HepG2 (cell line): ENCODE measurements around the gene NFIL3. TPM values are rescaled to one million over a fixed set of nuclear protein-coding genes. Genes with fewer than 3 reads are reported as not detected.

Experiments used
- ARID5B ChIP-seq: IDR thresholded peaks from 2 replicates; pipeline ENCODE4 v1.4.0; 2020; ENCODE audit warnings: mild to moderate bottlenecking, missing genetic modification reagents
- ATRX ChIP-seq: sonication (generic); formaldehyde crosslinking; IDR thresholded peaks from 2 replicates; pipeline ENCODE4 v1.4.0; 2020; ENCODE audit warnings: missing genetic modification reagents, borderline replicate concordance
- DNMT3B ChIP-seq: conservative IDR thresholded peaks from 2 replicates; pipeline ENCODE4 v1.6.1; 2016; ENCODE audit warnings: missing biosample characterization, control low read depth
- HES4 ChIP-seq: sonication (generic); formaldehyde crosslinking; IDR thresholded peaks from 2 replicates; pipeline ENCODE4 v1.9.0; 2021; ENCODE audit warnings: mild to moderate bottlenecking, missing genetic modification reagents, borderline replicate concordance
- NFATC3 ChIP-seq: sonication (generic); formaldehyde crosslinking; IDR thresholded peaks from 2 replicates; pipeline ENCODE4 v1.5.1; 2020; ENCODE audit warnings: mild to moderate bottlenecking, missing genetic modification reagents
- POLR2AphosphoS2 ChIP-seq: IDR thresholded peaks from 2 replicates; pipeline ENCODE4 v1.6.1; 2011; ENCODE audit warnings: low read depth, low read length, improper control_type of control experiment
- WIZ ChIP-seq: sonication (generic); formaldehyde crosslinking; IDR thresholded peaks from 2 replicates; pipeline ENCODE4 v1.5.1; 2020; ENCODE audit warnings: mild to moderate bottlenecking, missing genetic modification reagents
- ZNF441 ChIP-seq: sonication (generic); formaldehyde crosslinking; IDR thresholded peaks from 2 replicates; pipeline ENCODE4 v1.7.0; 2021; ENCODE audit warnings: missing genetic modification reagents, borderline replicate concordance
- ZNF776 ChIP-seq: sonication (generic); formaldehyde crosslinking; IDR thresholded peaks from 2 replicates; pipeline ENCODE4 v1.4.0; 2020; ENCODE audit warnings: mild to moderate bottlenecking, missing genetic modification reagents
- polyA plus RNA-seq, 8 experiments: library from polyadenylated mRNA; depleted of rRNA in 3 of 8; stranded (reverse) in 7 of 8; unstranded in 1 of 8; fragments of >200 nt; fragmentation: Illumina TruSeq in 4 of 8; extraction: Trizol in 4 of 8; gene quantifications; 2 replicates each; pipeline versions ENCODE4 v1.2.1 to v1.2.3, GENCODE V29; 2011 to 2016; ENCODE audit warnings: low read depth in 4 of 8, missing spikeins in 1 of 8, mixed read lengths in 1 of 8; ENCODE audit not compliant: insufficient read depth in 1 of 8
- total RNA-seq, 5 experiments: library from RNA; depleted of rRNA; stranded (reverse); fragments of >200 nt; fragmentation: Illumina TruSeq; extraction: Trizol; gene quantifications; 2 replicates each; pipeline ENCODE4 v1.2.3, GENCODE V29; 2016; ENCODE audit warnings: low read depth in 1 of 5
- TF ChIP-seq, protein P1 (sequence below): sonication (generic); formaldehyde crosslinking; IDR thresholded peaks from 2 replicates; pipeline ENCODE4 v1.4.0; 2020; ENCODE audit warnings: missing genetic modification reagents, mild to moderate bottlenecking, borderline replicate concordance
- TF ChIP-seq, protein P2 (sequence below): sonication (generic); formaldehyde crosslinking; conservative IDR thresholded peaks from 2 replicates; pipeline ENCODE4 v1.8.0; 2022; ENCODE audit warnings: low read depth, missing genetic modification reagents
- TF ChIP-seq, protein P3 (sequence below), 2 experiments: IDR thresholded peaks; 2 replicates each; pipeline ENCODE4 v1.6.1; 2011 to 2012; ENCODE audit warnings: low read length in 2 of 2, borderline replicate concordance in 1 of 2, low read depth in 1 of 2, mild to moderate bottlenecking in 1 of 2, moderate library complexity in 1 of 2

NFIL3 gene
- total and polyA plus RNA-seq, 2 of the 13 experiments (the other 11 are each of a cell fraction or from before 2014, with no cell fraction given) = 46.6 to 54.2 TPM

DNA sequence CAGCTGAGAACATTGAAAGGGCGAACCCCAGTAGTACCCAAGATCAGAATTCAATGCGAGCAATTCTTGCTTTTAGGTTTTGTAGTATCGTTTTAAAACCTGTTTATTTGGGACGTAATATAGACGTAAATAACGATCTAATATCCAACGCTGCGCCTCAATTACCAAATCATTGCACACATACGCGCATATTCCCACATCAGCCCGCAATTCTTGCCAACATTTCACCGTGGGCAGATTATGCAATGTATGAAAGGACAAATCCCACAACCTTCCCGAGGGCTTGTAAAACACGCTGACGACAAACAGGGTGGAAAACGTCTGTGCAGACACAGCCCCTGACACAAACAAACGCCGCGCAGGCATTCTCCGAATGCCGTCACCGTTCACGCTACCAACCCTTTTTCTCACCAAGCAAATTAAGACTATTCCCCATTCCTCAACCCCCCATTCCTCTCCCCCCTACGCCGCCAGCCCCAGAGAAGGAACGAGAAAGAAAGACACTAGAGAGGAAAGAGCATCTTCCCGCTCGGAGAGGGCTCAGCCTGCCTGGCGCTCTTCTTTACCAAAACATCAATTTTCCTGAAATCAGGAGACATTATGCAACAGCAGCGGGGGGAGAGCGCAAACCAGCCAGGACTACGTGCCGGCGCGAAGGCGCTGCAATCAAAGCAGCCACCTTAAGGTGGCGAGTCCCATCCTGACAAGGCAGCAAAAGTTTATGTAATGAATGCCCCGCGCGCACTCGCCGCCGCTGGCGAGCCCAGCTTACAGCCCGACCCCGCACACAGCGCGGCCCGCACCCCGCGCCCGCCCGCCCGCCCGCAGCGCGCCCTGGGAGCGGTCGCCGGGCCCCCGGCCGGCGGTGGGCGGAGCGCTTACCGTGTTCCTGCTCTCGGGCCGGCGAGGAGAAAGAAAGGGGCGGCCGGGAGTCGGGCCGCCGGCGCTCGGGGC lies 597 bp downstream of the NFIL3 start (continued):
- TF ChIP-seq, protein P1, sequence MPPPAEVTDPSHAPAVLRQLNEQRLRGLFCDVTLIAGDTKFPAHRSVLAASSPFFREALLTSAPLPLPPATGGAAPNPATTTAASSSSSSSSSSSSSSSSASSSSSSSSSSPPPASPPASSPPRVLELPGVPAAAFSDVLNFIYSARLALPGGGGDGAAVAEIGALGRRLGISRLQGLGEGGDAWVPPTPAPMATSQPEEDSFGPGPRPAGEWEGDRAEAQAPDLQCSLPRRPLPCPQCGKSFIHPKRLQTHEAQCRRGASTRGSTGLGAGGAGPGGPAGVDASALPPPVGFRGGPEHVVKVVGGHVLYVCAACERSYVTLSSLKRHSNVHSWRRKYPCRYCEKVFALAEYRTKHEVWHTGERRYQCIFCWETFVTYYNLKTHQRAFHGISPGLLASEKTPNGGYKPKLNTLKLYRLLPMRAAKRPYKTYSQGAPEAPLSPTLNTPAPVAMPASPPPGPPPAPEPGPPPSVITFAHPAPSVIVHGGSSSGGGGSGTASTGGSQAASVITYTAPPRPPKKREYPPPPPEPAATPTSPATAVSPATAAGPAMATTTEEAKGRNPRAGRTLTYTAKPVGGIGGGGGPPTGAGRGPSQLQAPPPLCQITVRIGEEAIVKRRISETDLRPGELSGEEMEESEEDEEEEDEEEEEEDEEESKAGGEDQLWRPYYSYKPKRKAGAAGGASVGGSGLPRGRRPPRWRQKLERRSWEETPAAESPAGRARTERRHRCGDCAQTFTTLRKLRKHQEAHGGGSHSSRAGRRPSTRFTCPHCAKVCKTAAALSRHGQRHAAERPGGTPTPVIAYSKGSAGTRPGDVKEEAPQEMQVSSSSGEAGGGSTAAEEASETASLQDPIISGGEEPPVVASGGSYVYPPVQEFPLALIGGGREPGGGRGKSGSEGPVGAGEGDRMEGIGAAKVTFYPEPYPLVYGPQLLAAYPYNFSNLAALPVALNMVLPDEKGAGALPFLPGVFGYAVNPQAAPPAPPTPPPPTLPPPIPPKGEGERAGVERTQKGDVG (CRISPR knock-in tag) = no peak
- no peak for TF ChIP-seq NFATC3
- TF ChIP-seq HES4 (CRISPR knock-in tag) = no peak
- TF ChIP-seq ZNF776 (CRISPR knock-in tag) = no peak
- 0 out of 2 replicates have a peak, but pooled peaks have one; percentile 24 for TF ChIP-seq ZNF441 (CRISPR knock-in tag)
- TF ChIP-seq ARID5B (CRISPR knock-in tag) = no peak
- TF ChIP-seq, protein P2, sequence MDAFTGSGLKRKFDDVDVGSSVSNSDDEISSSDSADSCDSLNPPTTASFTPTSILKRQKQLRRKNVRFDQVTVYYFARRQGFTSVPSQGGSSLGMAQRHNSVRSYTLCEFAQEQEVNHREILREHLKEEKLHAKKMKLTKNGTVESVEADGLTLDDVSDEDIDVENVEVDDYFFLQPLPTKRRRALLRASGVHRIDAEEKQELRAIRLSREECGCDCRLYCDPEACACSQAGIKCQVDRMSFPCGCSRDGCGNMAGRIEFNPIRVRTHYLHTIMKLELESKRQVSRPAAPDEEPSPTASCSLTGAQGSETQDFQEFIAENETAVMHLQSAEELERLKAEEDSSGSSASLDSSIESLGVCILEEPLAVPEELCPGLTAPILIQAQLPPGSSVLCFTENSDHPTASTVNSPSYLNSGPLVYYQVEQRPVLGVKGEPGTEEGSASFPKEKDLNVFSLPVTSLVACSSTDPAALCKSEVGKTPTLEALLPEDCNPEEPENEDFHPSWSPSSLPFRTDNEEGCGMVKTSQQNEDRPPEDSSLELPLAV = no peak
- no peak for TF ChIP-seq WIZ (CRISPR knock-in tag)
- TF ChIP-seq ATRX = no peak
- no peak for TF ChIP-seq POLR2AphosphoS2
- no peak for TF ChIP-seq DNMT3B (CRISPR knock-in tag)
- TF ChIP-seq, protein P3, sequence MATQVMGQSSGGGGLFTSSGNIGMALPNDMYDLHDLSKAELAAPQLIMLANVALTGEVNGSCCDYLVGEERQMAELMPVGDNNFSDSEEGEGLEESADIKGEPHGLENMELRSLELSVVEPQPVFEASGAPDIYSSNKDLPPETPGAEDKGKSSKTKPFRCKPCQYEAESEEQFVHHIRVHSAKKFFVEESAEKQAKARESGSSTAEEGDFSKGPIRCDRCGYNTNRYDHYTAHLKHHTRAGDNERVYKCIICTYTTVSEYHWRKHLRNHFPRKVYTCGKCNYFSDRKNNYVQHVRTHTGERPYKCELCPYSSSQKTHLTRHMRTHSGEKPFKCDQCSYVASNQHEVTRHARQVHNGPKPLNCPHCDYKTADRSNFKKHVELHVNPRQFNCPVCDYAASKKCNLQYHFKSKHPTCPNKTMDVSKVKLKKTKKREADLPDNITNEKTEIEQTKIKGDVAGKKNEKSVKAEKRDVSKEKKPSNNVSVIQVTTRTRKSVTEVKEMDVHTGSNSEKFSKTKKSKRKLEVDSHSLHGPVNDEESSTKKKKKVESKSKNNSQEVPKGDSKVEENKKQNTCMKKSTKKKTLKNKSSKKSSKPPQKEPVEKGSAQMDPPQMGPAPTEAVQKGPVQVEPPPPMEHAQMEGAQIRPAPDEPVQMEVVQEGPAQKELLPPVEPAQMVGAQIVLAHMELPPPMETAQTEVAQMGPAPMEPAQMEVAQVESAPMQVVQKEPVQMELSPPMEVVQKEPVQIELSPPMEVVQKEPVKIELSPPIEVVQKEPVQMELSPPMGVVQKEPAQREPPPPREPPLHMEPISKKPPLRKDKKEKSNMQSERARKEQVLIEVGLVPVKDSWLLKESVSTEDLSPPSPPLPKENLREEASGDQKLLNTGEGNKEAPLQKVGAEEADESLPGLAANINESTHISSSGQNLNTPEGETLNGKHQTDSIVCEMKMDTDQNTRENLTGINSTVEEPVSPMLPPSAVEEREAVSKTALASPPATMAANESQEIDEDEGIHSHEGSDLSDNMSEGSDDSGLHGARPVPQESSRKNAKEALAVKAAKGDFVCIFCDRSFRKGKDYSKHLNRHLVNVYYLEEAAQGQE (IDR thresholded peaks at IDR 0.05; ENCODE audit: borderline replicate concordance in 1 of 2, low read depth in 1 of 2, low read length in 2 of 2) = no peak
